Hematopoietic multipotent progenitor cell treated with erythropoietin and hydrocortisone succinate and interleukin-3 and kit ligand, for 15 days (in vitro differentiated cells): ENCODE measurements around the gene KRT5.

Experiments
- DNase-seq: peaks from one replicate; pipeline ENCODE4 v3.0.0-alpha.2; 2015; ENCODE audit warnings: low spot score

The KRT5 gene

GRCh38 chr12:52519826-52520662 lies at the start of gene KRT5:
KRT5 (minus strand) TSS chr12:52520394; CDS start chr12:52520296, 98 bp downstream.
- DNase-seq = no peak

- no peak for DNase-seq
These were observed 47.9 kb upstream of the KRT5 start for GRCh38 chr12:52568111-52568510.

GRCh38 chr12:52566847-52567291 lies 46.7 kb upstream of the KRT5 start:
- DNase-seq = no peak

- DNase-seq = no peak
These were observed 44.4 kb upstream of the KRT5 start for GRCh38 chr12:52564582-52564981.

GRCh38 chr12:52561880-52562449 lies 41.8 kb upstream of the KRT5 start:
- DNase-seq = no peak

- DNase-seq = no peak
These were observed 39.8 kb upstream of the KRT5 start for GRCh38 chr12:52559979-52560378.

GRCh38 chr12:52558781-52559445 lies 38.7 kb upstream of the KRT5 start:
- DNase-seq = no peak

GRCh38 chr12:52557476-52557875 lies 37.3 kb upstream of the KRT5 start:
- DNase-seq = no peak

- DNase-seq = no peak
These were observed 35.4 kb upstream of the KRT5 start for GRCh38 chr12:52555577-52555976.

- DNase-seq = no peak
These were observed 32.5 kb upstream of the KRT5 start, which contains the start of gene KRT71 for GRCh38 chr12:52552681-52553195. KRT71 (minus strand) TSS chr12:52553145; CDS start chr12:52553077, 68 bp downstream.

- no peak for DNase-seq
These were observed 31.9 kb upstream of the KRT5 start for GRCh38 chr12:52552055-52552454.

GRCh38 chr12:52551216-52551865 lies 31.1 kb upstream of the KRT5 start:
- no peak for DNase-seq

- DNase-seq = no peak
These were observed 25.9 kb upstream of the KRT5 start for GRCh38 chr12:52546126-52546525.

- no peak for DNase-seq
These were observed 24.0 kb upstream of the KRT5 start for GRCh38 chr12:52543985-52544883.

GRCh38 chr12:52542785-52543318 lies 22.7 kb upstream of the KRT5 start:
- no peak for DNase-seq

- DNase-seq = no peak
These were observed 22.0 kb upstream of the KRT5 start for GRCh38 chr12:52542157-52542556.

GRCh38 chr12:52541709-52542108 lies 21.5 kb upstream of the KRT5 start:
- DNase-seq = no peak

GRCh38 chr12:52540531-52540930 lies 20.3 kb upstream of the KRT5 start:
- DNase-seq = no peak

- DNase-seq = no peak
These were observed 19.6 kb upstream of the KRT5 start for GRCh38 chr12:52539821-52540173.

GRCh38 chr12:52539083-52539820 lies 19.1 kb upstream of the KRT5 start:
- no peak for DNase-seq
